H1 (cell line): ENCODE results near the gene TMEM154. TPM values are rescaled to one million over a fixed set of nuclear protein-coding genes. Genes with fewer than 3 reads are reported as not detected.
A peak's percentile ranks its signal among the peaks of the same experiment; 100 is the strongest.

ENCODE experiments used
- CTCF ChIA-PET: fragments of 300-600 bp; sonication (Branson Sonifier 250); formaldehyde crosslinking; loops from one replicate; lab custom pipeline; 2021; ENCODE audit not compliant: partially characterized antibody; lab: Charles Lee
- POLR2A ChIA-PET: fragments of 300-600 bp; sonication (Branson Sonifier 250); formaldehyde crosslinking; loops from one replicate; lab custom pipeline; 2021; ENCODE audit warnings: inconsistent platforms; ENCODE audit not compliant: partially characterized antibody; lab: Charles Lee
- DNase-seq, 2 experiments: peaks; one replicate each; pipeline versions ENCODE4 v3.0.0 to v3.0.0-alpha.2; 2010 to 2022; ENCODE audit warnings: low spot score in 2 of 2, low read depth in 1 of 2, mixed read lengths in 1 of 2
- FAIRE-seq: peaks from 2 replicates; lab custom pipeline; 2011; peaks lifted over from hg19 to GRCh38; lab: Jason Lieb, UNC
- H2AFZ ChIP-seq: 2 replicates; pipeline ENCODE4 v1.8.1; 2012; ENCODE audit warnings: low read length, inconsistent platforms
- H2AK5ac ChIP-seq: 2 replicates; pipeline ENCODE4 v1.6.1; 2013; ENCODE audit warnings: low read depth, low read length
- H2BK120ac ChIP-seq: replicated peaks from 2 replicates; pipeline ENCODE3; 2013; ENCODE audit warnings: low read depth, low read length, inconsistent platforms
- H2BK12ac ChIP-seq: 2 replicates; pipeline ENCODE4 v1.6.1; 2013; ENCODE audit warnings: low read depth, low read length
- H2BK15ac ChIP-seq: 2 replicates; pipeline ENCODE4 v1.6.1; 2013; ENCODE audit warnings: low read length
- H2BK20ac ChIP-seq: 2 replicates; pipeline ENCODE4 v1.6.1; 2013; ENCODE audit warnings: low read length
- H2BK5ac ChIP-seq: 2 replicates; pipeline ENCODE4 v1.6.1; 2013; ENCODE audit warnings: low read depth, low read length
- H3K14ac ChIP-seq: 2 replicates; pipeline ENCODE4 v1.6.1; 2013; ENCODE audit warnings: inconsistent platforms; ENCODE audit not compliant: insufficient read length
- H3K18ac ChIP-seq: 2 replicates; pipeline ENCODE4 v1.6.1; 2013; ENCODE audit warnings: low read length; ENCODE audit errors: extremely low read depth
- H3K23ac ChIP-seq: 2 replicates; pipeline ENCODE4 v1.6.1; 2013; ENCODE audit warnings: inconsistent platforms; ENCODE audit not compliant: insufficient read length
- H3K23me2 ChIP-seq: 2 replicates; pipeline ENCODE4 v1.6.1; 2013; ENCODE audit warnings: low read depth, low read length
- H3K27ac ChIP-seq: 2 replicates; pipeline ENCODE4 v1.6.1; 2011; ENCODE audit warnings: low read depth, low read length, inconsistent platforms
- H3K27me3 ChIP-seq, 4 experiments: replicated peaks in 1 of 4; 1 replicate in 1 of 4; 2 replicates in 3 of 4; pipeline versions ENCODE4 v1.6.1 to v1.8.1; 2011 to 2013; ENCODE audit warnings: low read length in 3 of 4, mild to moderate bottlenecking in 3 of 4, inconsistent platforms in 2 of 4, mixed read lengths in 2 of 4, moderate library complexity in 1 of 4; ENCODE audit not compliant: control insufficient read depth in 3 of 4, insufficient read depth in 3 of 4; ENCODE audit errors: extremely low read depth in 1 of 4
- H3K36me3 ChIP-seq, 4 experiments: 2 replicates each; pipeline versions ENCODE4 v1.6.1 to v1.8.1; 2011 to 2013; ENCODE audit warnings: mild to moderate bottlenecking in 4 of 4, low read length in 3 of 4, moderate library complexity in 2 of 4, control low read depth in 1 of 4, inconsistent platforms in 1 of 4; ENCODE audit not compliant: insufficient read depth in 4 of 4, control insufficient read depth in 2 of 4
- H3K4ac ChIP-seq: replicated peaks from 2 replicates; pipeline ENCODE3; 2013; ENCODE audit warnings: low read length, low read depth, mixed read lengths, inconsistent platforms; ENCODE audit not compliant: insufficient read length
- H3K4me1 ChIP-seq, 4 experiments: replicated peaks in 1 of 4; 1 replicate in 1 of 4; 2 replicates in 3 of 4; pipeline versions ENCODE4 v1.6.1 to v1.8.1; 2011 to 2013; ENCODE audit warnings: low read length in 3 of 4, inconsistent platforms in 2 of 4, mixed read lengths in 1 of 4; ENCODE audit not compliant: insufficient read depth in 4 of 4, control insufficient read depth in 3 of 4
- H3K4me2 ChIP-seq, 2 experiments: 2 replicates each; pipeline versions ENCODE4 v1.6.1 to v1.8.1; 2011 to 2013; ENCODE audit warnings: low read depth in 2 of 2, low read length in 2 of 2, control low read depth in 1 of 2, inconsistent platforms in 1 of 2, mild to moderate bottlenecking in 1 of 2; ENCODE audit not compliant: insufficient read depth in 1 of 2
- H3K4me3 ChIP-seq, 4 experiments: fragments of 200-600, 300-600 bp in 1 of 4; sonication (generic), shearing (Covaris generic), sonication (Bioruptor Twin) in 1 of 4; 2 replicates each; pipeline versions ENCODE4 v1.5.1 to v1.8.1; 2011 to 2016; ENCODE audit warnings: low read length in 4 of 4, low read depth in 3 of 4, control low read depth in 2 of 4, inconsistent platforms in 2 of 4, mild to moderate bottlenecking in 2 of 4, mixed read lengths in 1 of 4, moderate library complexity in 1 of 4; ENCODE audit not compliant: insufficient read depth in 2 of 4; ENCODE audit errors: extremely low read depth in 1 of 4
- H3K56ac ChIP-seq: replicated peaks from 2 replicates; pipeline ENCODE3; 2013; ENCODE audit warnings: low read depth, mild to moderate bottlenecking, mixed read lengths, low read length, inconsistent platforms; ENCODE audit not compliant: insufficient read length
- H3K79me1 ChIP-seq: 2 replicates; pipeline ENCODE4 v1.6.1; 2013; ENCODE audit warnings: low read depth, low read length, control low read depth
- H3K79me2 ChIP-seq, 2 experiments: 2 replicates each; pipeline versions ENCODE4 v1.6.1 to v1.8.1; 2012 to 2013; ENCODE audit warnings: low read length in 2 of 2, mild to moderate bottlenecking in 2 of 2, inconsistent platforms in 1 of 2; ENCODE audit not compliant: insufficient read depth in 2 of 2, control insufficient read depth in 1 of 2
- H3K9ac ChIP-seq, 4 experiments: replicated peaks in 1 of 4; 1 replicate in 1 of 4; 2 replicates in 3 of 4; pipeline versions ENCODE4 v1.6.1 to v1.8.1; 2011 to 2013; ENCODE audit warnings: low read depth in 3 of 4, low read length in 3 of 4, control low read depth in 2 of 4, mild to moderate bottlenecking in 2 of 4, moderate library complexity in 2 of 4, inconsistent platforms in 1 of 4; ENCODE audit errors: extremely low read depth in 1 of 4
- H3K9me3 ChIP-seq, 2 experiments: 2 replicates each; pipeline versions ENCODE4 v1.6.1 to v1.8.1; 2012 to 2013; ENCODE audit warnings: mild to moderate bottlenecking in 2 of 2, moderate library complexity in 2 of 2, control low read depth in 1 of 2, inconsistent platforms in 1 of 2, low read depth in 1 of 2, low read length in 1 of 2, mixed read lengths in 1 of 2; ENCODE audit not compliant: insufficient read depth in 2 of 2
- H4K20me1 ChIP-seq, 2 experiments: replicated peaks in 1 of 2; 2 replicates each; pipeline versions ENCODE3 to v1.8.1; 2011 to 2013; ENCODE audit warnings: inconsistent platforms in 2 of 2, low read length in 2 of 2, mild to moderate bottlenecking in 1 of 2; ENCODE audit not compliant: insufficient read depth in 2 of 2, control insufficient read depth in 1 of 2
- H4K5ac ChIP-seq: 2 replicates; pipeline ENCODE4 v1.6.1; 2013; ENCODE audit warnings: low read length, low read depth, mixed read lengths, inconsistent platforms; ENCODE audit not compliant: insufficient read length
- H4K8ac ChIP-seq: 2 replicates; pipeline ENCODE4 v1.8.0; 2013; ENCODE audit warnings: mild to moderate bottlenecking, moderate library complexity, low read length, inconsistent platforms; ENCODE audit not compliant: insufficient read depth; ENCODE audit errors: extremely low read depth
- H4K91ac ChIP-seq: replicated peaks from 2 replicates; pipeline ENCODE3; 2013; ENCODE audit warnings: low read length, mixed read lengths, inconsistent platforms; ENCODE audit not compliant: insufficient read length
- GTF2F1 ChIP-seq: IDR thresholded peaks from 2 replicates; pipeline ENCODE4 v1.6.1; 2012; ENCODE audit warnings: low read depth, low read length, improper control_type of control experiment, borderline replicate concordance
- MAFK ChIP-seq: IDR thresholded peaks from 2 replicates; pipeline ENCODE4 v1.6.1; 2012; ENCODE audit warnings: low read depth, mild to moderate bottlenecking, improper control_type of control experiment, low read length
- RAD21 ChIP-seq, 2 experiments: IDR thresholded peaks in 1 of 2; conservative IDR thresholded peaks in 1 of 2; 2 replicates each; pipeline ENCODE4 v1.6.1; 2011; ENCODE audit warnings: low read depth in 2 of 2, low read length in 2 of 2, improper control_type of control experiment in 1 of 2, inconsistent platforms in 1 of 2, mild to moderate bottlenecking in 1 of 2, moderate library complexity in 1 of 2
- WGBS, 2 experiments: shearing (Covaris generic) in 1 of 2; methylation state at CpG; one replicate each; pipeline versions ENCODE4 v1.1.6 to v1.1.7; 2013 to 2015; ENCODE audit warnings: low lambda C conversion rate in 2 of 2, mixed read lengths in 2 of 2, inconsistent platforms in 1 of 2, low coverage in 1 of 2, missing lambda C conversion rate in 1 of 2; ENCODE audit not compliant: insufficient replicate concordance in 2 of 2, insufficient coverage in 1 of 2, insufficient read length in 1 of 2; ENCODE audit errors: extremely low coverage in 1 of 2, missing lambda C conversion rate in 1 of 2; 5-methylcytosine and 5-hydroxymethylcytosine counted together
- polyA plus RNA-seq, 7 experiments: library from polyadenylated mRNA; depleted of rRNA in 3 of 7; stranded (reverse) in 5 of 7; unstranded in 2 of 7; fragments of >200 nt in 5 of 7; fragments of 200-250 nt in 2 of 7; gene quantifications; 1 replicate in 5 of 7; 2 replicates in 1 of 7; 4 replicates in 1 of 7; pipeline versions ENCODE4 v1.2.1 to v1.2.3, GENCODE V29; 2011 to 2013; ENCODE audit warnings: missing spikeins in 2 of 7, mixed read lengths in 2 of 7
- total RNA-seq: library from RNA; stranded (reverse); fragmentation: NEBNext Ultra II Directional; extraction: Animal tissue kit (Norgen Biotek cat#: 25700); gene quantifications from 2 replicates; pipeline ENCODE4 v1.2.1, GENCODE V29; 2021
- TF ChIP-seq, protein P1 (sequence below), 3 experiments: IDR thresholded peaks; 1 replicate in 2 of 3; 2 replicates in 1 of 3; pipeline versions ENCODE4 v1.5.1 to v1.6.1; 2011; ENCODE audit warnings: low read length in 3 of 3, mild to moderate bottlenecking in 3 of 3, inconsistent platforms in 2 of 3, low read depth in 1 of 3, moderate library complexity in 1 of 3; ENCODE audit not compliant: insufficient read depth in 1 of 3; ENCODE audit errors: control extremely low read depth in 1 of 3

TMEM154 gene
- total and polyA plus RNA-seq, 2 of the 8 experiments (the other 6 are each of a cell fraction or from before 2014, with no cell fraction given) = 0.33 to 1.2 TPM

DNA sequence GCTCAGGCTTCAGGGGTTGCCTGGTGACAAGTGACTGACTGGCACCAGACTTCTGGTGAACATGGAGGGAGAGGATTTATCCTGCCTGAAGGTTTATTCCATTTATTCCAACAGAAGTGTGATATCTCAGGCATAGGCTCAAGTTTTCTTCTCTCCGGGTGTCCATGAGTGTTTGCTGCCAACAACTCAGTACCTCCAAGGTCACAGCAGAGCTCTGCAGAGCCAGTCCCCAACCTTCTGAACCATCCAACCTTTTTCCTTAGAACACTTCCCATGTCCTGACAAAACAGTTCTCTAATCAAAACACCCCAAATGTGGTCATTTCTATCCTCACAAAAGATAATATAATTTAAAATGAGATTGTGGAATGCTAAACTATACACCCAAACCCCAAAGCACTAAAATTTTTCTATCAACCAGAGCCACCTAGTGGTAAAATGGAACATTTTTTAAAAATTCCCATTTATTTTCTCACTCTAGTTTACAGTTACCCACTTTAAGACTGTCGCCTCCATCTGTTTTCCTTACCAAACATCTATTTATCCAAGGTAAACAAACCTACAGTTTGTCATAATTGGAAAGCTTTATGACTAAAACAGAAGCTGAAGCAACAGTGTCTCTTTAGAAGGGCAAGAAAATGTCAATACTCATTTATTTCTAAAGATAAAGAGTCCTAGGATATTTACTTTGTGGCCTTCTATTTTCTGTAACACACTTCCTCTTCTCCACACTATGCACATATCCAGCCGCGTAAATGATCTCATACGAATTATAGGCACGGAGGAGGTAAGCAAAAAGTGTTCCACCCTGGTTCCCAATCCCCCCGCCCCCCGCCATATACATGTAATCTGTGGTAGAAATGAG, 39.5 kb downstream of the TMEM154 start:
- Histone ChIP-seq H2AK5ac (no peak overlapping the region), H3K14ac (no peak overlapping the region), H3K36me3 (no peaks in the 10 kb centered on the region), H2BK120ac (no peak overlapping the region), H4K91ac (no peak overlapping the region), H3K18ac (no peak overlapping the region), H3K27me3 (no peaks in the 10 kb centered on the region), H2BK20ac (no peak overlapping the region), H3K9me3 (no peaks in the 10 kb centered on the region), H3K4me1 (peaks cover 0 to 10% (median 5%) of the 10 kb centered on the region in 4 experiments; a peak in 4 of 7 replicates), H3K9ac (no peak overlapping the region), H3K56ac (no peak overlapping the region), H2BK5ac (no peak overlapping the region), H3K23ac (no peak overlapping the region), H2BK15ac (no peak overlapping the region), H4K20me1 (no peaks in the 10 kb centered on the region), H2BK12ac (no peak overlapping the region), H3K79me1 (no peaks in the 10 kb centered on the region)
- ChIA-PET POLR2A (no interaction called here), CTCF (interaction anchor here (0.6 to 7.9 kb wide), 37 partner anchors 9 to 1063 kb away, joined by 3 to 65 read pairs (median 5); partner anchors contain the start of gene FBXW7)
- DNase-seq = no peak
- whole genome bisulfite sequencing, 2 experiments = 76% methylated on average over 8 of the region's 8 CpGs; no CpG with 5 or more reads in 1 of the 2 experiments
- TF ChIP-seq GTF2F1 (no peak), MAFK (no peak), RAD21 (IDR thresholded peaks at IDR 0.05 in 1 of 2, conservative IDR thresholded peaks at IDR 0.05 in 1 of 2; ENCODE audit: low read depth in 2 of 2, low read length in 2 of 2) (peak; percentile 48 to 62)
- TF ChIP-seq, protein P1, sequence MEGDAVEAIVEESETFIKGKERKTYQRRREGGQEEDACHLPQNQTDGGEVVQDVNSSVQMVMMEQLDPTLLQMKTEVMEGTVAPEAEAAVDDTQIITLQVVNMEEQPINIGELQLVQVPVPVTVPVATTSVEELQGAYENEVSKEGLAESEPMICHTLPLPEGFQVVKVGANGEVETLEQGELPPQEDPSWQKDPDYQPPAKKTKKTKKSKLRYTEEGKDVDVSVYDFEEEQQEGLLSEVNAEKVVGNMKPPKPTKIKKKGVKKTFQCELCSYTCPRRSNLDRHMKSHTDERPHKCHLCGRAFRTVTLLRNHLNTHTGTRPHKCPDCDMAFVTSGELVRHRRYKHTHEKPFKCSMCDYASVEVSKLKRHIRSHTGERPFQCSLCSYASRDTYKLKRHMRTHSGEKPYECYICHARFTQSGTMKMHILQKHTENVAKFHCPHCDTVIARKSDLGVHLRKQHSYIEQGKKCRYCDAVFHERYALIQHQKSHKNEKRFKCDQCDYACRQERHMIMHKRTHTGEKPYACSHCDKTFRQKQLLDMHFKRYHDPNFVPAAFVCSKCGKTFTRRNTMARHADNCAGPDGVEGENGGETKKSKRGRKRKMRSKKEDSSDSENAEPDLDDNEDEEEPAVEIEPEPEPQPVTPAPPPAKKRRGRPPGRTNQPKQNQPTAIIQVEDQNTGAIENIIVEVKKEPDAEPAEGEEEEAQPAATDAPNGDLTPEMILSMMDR (IDR thresholded peaks at IDR 0.05; ENCODE audit: control extremely low read depth in 1 of 3, insufficient read depth in 1 of 3, low read depth in 1 of 3, low read length in 3 of 3) = peak in 2 of 3 experiments; percentile 29 to 39; a peak in 2 of 4 replicates
- TF ChIP-seq, all 59 proteins: peak for 2
- peak; percentile 60 for FAIRE-seq
- Histone ChIP-seq H3K27ac (no peak overlapping the region), H3K4me3 (no peak overlapping the region), H3K79me2 (no peaks in the 10 kb centered on the region), H3K23me2 (no peaks in the 10 kb centered on the region), H3K4ac (no peak overlapping the region), H4K5ac (no peak overlapping the region), H2AFZ (peak overlapping the region; percentile 12; the same call in 1 of the 2 replicates), H4K8ac (no peak overlapping the region), H3K4me2 (no peak overlapping the region)
